DND-41 (cell line): ENCODE results near the gene TPPP2.

Experiments used
- ATAC-seq: fragments of 200-7000 bp; cut with Tn5 transposase; 3 replicates; pipeline ENCODE4 v1.9.1; 2021; ENCODE audit warnings: low read depth; ENCODE audit not compliant: insufficient read depth
- DNase-seq: peaks from one replicate; pipeline ENCODE4 v3.0.0-alpha.2; 2020
- H2AFZ ChIP-seq: 2 replicates; pipeline ENCODE4 v1.6.0; 2012; ENCODE audit warnings: low read depth, low read length
- H3K27ac ChIP-seq: 2 replicates; pipeline ENCODE4 v1.5.1; 2012; ENCODE audit warnings: low read length, inconsistent platforms
- H3K27me3 ChIP-seq: fragments of 200-600 bp; sonication (generic); 2 replicates; pipeline ENCODE4 v1.6.0; 2012; ENCODE audit warnings: low read length, mild to moderate bottlenecking, inconsistent platforms; ENCODE audit not compliant: insufficient read depth, poor library complexity
- H3K36me3 ChIP-seq: 2 replicates; pipeline ENCODE4 v1.5.1; 2012; ENCODE audit warnings: low read length, inconsistent platforms; ENCODE audit not compliant: insufficient read depth
- H3K4me1 ChIP-seq: 2 replicates; pipeline ENCODE4 v1.5.1; 2012; ENCODE audit warnings: mild to moderate bottlenecking, low read length; ENCODE audit not compliant: insufficient read depth
- H3K4me2 ChIP-seq: 2 replicates; pipeline ENCODE4 v1.6.0; 2012; ENCODE audit warnings: mild to moderate bottlenecking, moderate library complexity, low read length, inconsistent platforms; ENCODE audit not compliant: insufficient read depth
- H3K4me3 ChIP-seq, 2 experiments: fragments of 200-600 bp in 1 of 2; shearing (Covaris generic) in 1 of 2; 2 replicates each; pipeline ENCODE4 v1.5.1; 2012 to 2016; ENCODE audit warnings: inconsistent platforms in 2 of 2, low read length in 2 of 2, mild to moderate bottlenecking in 2 of 2, low read depth in 1 of 2, moderate library complexity in 1 of 2
- H3K79me2 ChIP-seq: 2 replicates; pipeline ENCODE4 v1.6.0; 2012; ENCODE audit warnings: low read length, inconsistent platforms; ENCODE audit not compliant: insufficient read depth
- H3K9ac ChIP-seq: 2 replicates; pipeline ENCODE4 v1.6.0; 2012; ENCODE audit warnings: low read depth, mild to moderate bottlenecking, inconsistent platforms, low read length, moderate library complexity
- H3K9me3 ChIP-seq: 2 replicates; pipeline ENCODE4 v1.5.1; 2012; ENCODE audit warnings: low read length, moderate library complexity, mild to moderate bottlenecking, inconsistent platforms; ENCODE audit not compliant: insufficient read depth, severe bottlenecking
- H4K20me1 ChIP-seq: 2 replicates; pipeline ENCODE4 v1.6.0; 2012; ENCODE audit warnings: low read length; ENCODE audit not compliant: insufficient read depth
- EZH2 ChIP-seq: IDR thresholded peaks from 3 replicates; pipeline ENCODE4 v1.6.1; 2012; ENCODE audit warnings: borderline replicate concordance, low read depth, mild to moderate bottlenecking, moderate library complexity, low read length, inconsistent platforms; ENCODE audit not compliant: severe bottlenecking
- TF ChIP-seq, protein P1 (sequence below): IDR thresholded peaks from 2 replicates; pipeline ENCODE4 v1.5.1; 2012; ENCODE audit warnings: borderline replicate concordance, low read length, moderate library complexity, mild to moderate bottlenecking; ENCODE audit not compliant: poor library complexity, severe bottlenecking; ENCODE audit errors: extremely low read depth

Gene TPPP2

GRCh38 chr14:21020977-21021545, 9.0 kb upstream of the TPPP2 start:
- Histone ChIP-seq H3K4me2 (no peak overlapping the region), H3K9ac (no peak overlapping the region), H3K27me3 (no peaks in the 10 kb centered on the region), H2AFZ (no peak overlapping the region), H3K9me3 (no peaks in the 10 kb centered on the region), H3K4me1 (peaks cover 17% of the 10 kb centered on the region), H3K36me3 (no peaks in the 10 kb centered on the region), H4K20me1 (no peaks in the 10 kb centered on the region), H3K27ac (no peak overlapping the region), H3K4me3 (no peak overlapping the region), H3K79me2 (no peaks in the 10 kb centered on the region)
- no peak for ATAC-seq
- no peak for TF ChIP-seq EZH2
- TF ChIP-seq, protein P1, sequence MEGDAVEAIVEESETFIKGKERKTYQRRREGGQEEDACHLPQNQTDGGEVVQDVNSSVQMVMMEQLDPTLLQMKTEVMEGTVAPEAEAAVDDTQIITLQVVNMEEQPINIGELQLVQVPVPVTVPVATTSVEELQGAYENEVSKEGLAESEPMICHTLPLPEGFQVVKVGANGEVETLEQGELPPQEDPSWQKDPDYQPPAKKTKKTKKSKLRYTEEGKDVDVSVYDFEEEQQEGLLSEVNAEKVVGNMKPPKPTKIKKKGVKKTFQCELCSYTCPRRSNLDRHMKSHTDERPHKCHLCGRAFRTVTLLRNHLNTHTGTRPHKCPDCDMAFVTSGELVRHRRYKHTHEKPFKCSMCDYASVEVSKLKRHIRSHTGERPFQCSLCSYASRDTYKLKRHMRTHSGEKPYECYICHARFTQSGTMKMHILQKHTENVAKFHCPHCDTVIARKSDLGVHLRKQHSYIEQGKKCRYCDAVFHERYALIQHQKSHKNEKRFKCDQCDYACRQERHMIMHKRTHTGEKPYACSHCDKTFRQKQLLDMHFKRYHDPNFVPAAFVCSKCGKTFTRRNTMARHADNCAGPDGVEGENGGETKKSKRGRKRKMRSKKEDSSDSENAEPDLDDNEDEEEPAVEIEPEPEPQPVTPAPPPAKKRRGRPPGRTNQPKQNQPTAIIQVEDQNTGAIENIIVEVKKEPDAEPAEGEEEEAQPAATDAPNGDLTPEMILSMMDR, result no peak
- no peak for DNase-seq

DNA sequence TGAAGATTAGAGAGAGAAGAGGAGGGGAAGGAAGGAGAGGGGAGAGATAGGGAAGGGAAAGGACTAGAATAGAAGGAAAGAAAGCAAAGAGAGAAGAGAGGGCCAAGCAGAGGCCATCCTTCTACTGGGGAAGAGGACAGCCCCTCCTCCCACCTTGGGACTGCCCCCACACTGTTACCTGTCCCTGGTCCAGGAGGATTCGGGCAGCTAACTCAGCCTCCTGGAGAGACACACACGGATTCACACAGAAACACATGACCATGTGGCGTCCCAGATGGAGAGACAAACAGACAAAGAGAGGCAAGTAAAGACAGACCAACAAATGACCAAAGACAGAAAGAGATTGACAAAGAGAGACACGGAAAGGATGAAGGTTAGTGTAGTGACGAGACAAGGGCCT, 7.3 kb upstream of the TPPP2 start:
- no peak overlapping the region for H3K4me2 ChIP-seq
- peaks cover 17% of the 10 kb centered on the region for H3K4me1 ChIP-seq
- H3K9me3 ChIP-seq, result no peaks in the 10 kb centered on the region
- no peak overlapping the region for H3K4me3 ChIP-seq
- H2AFZ ChIP-seq, result no peak overlapping the region
- TF ChIP-seq, protein P1, result no peak
- no peak for TF ChIP-seq EZH2
- H3K9ac ChIP-seq, result no peak overlapping the region
- H3K27ac ChIP-seq, result no peak overlapping the region
- ATAC-seq, result no peak
- no peaks in the 10 kb centered on the region for H3K36me3 ChIP-seq
- no peak for DNase-seq
- H3K27me3 ChIP-seq, result no peaks in the 10 kb centered on the region
- no peaks in the 10 kb centered on the region for H3K79me2 ChIP-seq
- no peaks in the 10 kb centered on the region for H4K20me1 ChIP-seq

GRCh38 chr14:21023174-21023573, 6.8 kb upstream of the TPPP2 start:
- Histone ChIP-seq H3K4me3 (no peak overlapping the region), H2AFZ (no peak overlapping the region), H3K9ac (no peak overlapping the region), H3K27ac (no peak overlapping the region), H4K20me1 (no peaks in the 10 kb centered on the region), H3K4me2 (no peak overlapping the region), H3K27me3 (no peaks in the 10 kb centered on the region), H3K4me1 (peaks cover 17% of the 10 kb centered on the region), H3K9me3 (no peaks in the 10 kb centered on the region), H3K79me2 (no peaks in the 10 kb centered on the region), H3K36me3 (no peaks in the 10 kb centered on the region)
- TF ChIP-seq EZH2, result no peak
- TF ChIP-seq, protein P1, result no peak
- ATAC-seq (no peak), DNase-seq (no peak)
